ENCODE results near the gene IGF2R. TPM values are rescaled to one million over a fixed set of nuclear protein-coding genes. Genes with fewer than 3 reads are reported as not detected.

IGF2R gene
- total and polyA plus RNA-seq, 8 donors = 56.5 to 153 (median 60.4) TPM

DNA sequence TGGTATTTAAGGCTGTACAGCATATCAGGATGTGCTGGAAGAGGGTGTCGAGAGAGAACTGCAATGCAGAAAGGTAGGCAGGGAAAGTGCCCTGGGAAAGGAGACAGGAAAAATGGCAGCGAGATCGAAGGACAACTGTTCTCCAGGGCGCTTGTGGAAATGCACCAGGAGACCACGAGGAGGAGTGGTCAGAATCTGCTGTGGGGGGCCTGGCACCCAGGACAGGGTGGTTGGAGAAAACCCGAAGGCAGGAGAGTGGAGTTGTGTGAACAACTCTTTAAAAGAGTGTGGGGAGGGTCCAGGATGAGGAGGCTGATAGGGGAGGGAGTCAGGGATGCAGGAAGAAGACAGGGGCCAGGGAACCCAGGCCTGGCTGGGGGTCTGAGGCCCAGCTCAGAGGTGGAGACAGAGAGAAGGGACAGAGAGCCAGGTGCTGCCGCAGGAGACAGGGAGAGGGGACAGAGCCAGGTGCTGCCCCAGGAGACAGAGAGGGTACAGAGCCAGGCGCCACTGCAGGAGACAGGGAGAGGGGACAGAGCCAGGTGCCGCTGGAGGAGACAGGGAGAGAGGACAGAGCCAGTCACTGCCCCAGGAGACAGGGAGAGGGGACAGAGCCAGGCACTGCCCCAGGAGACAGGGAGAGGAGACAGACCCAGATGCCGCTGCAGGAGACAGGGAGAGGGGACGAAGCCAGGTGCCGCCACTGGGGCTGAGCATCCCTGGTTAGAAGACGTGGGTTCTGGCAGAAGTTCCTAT, 162.0 kb downstream of the IGF2R start:
- H3K27ac ChIP-seq = no peak overlapping the region
- ATAC-seq (no peak), DNase-seq (no peak)
- no peaks in the 10 kb centered on the region for H3K36me3 ChIP-seq
- no peaks in the 10 kb centered on the region for H3K27me3 ChIP-seq
- intact Hi-C loops (cut with DNase I) = loop anchor here in 1 of 2 donors (10.0 kb wide), 1 partner anchor 324 kb away; no protein-coding TSS in a partner anchor
- TF ChIP-seq, protein P1, sequence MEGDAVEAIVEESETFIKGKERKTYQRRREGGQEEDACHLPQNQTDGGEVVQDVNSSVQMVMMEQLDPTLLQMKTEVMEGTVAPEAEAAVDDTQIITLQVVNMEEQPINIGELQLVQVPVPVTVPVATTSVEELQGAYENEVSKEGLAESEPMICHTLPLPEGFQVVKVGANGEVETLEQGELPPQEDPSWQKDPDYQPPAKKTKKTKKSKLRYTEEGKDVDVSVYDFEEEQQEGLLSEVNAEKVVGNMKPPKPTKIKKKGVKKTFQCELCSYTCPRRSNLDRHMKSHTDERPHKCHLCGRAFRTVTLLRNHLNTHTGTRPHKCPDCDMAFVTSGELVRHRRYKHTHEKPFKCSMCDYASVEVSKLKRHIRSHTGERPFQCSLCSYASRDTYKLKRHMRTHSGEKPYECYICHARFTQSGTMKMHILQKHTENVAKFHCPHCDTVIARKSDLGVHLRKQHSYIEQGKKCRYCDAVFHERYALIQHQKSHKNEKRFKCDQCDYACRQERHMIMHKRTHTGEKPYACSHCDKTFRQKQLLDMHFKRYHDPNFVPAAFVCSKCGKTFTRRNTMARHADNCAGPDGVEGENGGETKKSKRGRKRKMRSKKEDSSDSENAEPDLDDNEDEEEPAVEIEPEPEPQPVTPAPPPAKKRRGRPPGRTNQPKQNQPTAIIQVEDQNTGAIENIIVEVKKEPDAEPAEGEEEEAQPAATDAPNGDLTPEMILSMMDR (IDR thresholded peaks at IDR 0.05) = no peak
- no peaks in the 10 kb centered on the region for H3K4me1 ChIP-seq
- no peaks in the 10 kb centered on the region for H3K9me3 ChIP-seq
- no peak overlapping the region for H3K4me3 ChIP-seq

DNA sequence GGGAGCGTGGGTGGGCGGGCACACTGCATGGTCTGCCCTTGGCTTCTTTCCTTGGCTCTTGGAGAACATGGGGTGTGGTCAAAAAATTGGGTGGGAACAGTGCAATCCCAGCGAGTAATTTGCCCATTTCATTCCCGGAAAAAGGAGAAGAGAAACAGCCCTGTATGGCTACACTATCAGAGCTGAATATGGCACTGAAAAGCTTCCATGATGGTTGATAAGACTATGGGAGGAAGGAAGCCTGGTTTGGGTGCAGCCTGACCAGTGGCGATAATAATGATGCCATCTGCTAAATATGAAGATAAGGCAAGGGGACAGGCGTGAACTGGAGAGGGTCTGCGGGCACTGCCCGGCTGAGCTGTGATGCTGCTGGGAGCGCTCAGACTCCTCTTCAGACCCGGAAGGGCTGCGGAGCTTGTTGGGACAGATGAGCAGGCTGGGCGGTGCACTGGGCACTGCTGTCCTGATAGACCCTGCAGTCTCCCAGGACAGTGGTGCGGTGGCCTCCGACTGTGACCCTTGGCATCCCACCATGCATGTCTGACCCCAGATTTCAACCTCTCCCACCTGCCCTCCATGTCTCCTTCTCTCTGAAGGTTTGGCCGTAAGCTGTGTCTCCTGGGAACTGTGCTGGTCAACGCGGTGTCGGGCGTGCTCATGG, 162.9 kb downstream of the IGF2R start:
- Histone ChIP-seq H3K36me3 (no peaks in the 10 kb centered on the region), H3K27me3 (no peaks in the 10 kb centered on the region), H3K9me3 (no peaks in the 10 kb centered on the region), H3K4me3 (no peak overlapping the region), H3K4me1 (no peaks in the 10 kb centered on the region), H3K27ac (no peak overlapping the region)
- TF ChIP-seq, protein P1 (IDR thresholded peaks at IDR 0.05) = no peak
- ATAC-seq (no peak), DNase-seq (no peak)
- intact Hi-C loops (cut with DNase I) = loop anchor here in 1 of 2 donors (10.0 kb wide), 1 partner anchor 323 kb away; no protein-coding TSS in a partner anchor

DNA sequence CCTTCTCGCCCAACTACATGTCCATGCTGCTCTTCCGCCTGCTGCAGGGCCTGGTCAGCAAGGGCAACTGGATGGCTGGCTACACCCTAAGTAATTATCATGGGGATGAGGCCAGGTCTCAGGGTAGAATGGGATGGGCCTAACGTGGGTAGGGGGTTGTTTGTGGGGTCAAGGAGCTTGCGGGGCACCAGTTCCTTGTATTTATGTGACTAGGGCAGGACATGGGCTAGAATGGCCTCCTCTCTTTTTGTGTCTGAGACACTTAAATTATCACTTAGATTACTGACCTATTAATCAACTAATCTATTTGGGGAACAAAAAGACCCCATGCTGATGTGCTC, 163.4 kb downstream of the IGF2R start:
- no peaks in the 10 kb centered on the region for H3K9me3 ChIP-seq
- H3K27me3 ChIP-seq = no peaks in the 10 kb centered on the region
- TF ChIP-seq, protein P1 (IDR thresholded peaks at IDR 0.05) = no peak
- H3K4me3 ChIP-seq = no peak overlapping the region
- DNase-seq (no peak), ATAC-seq (no peak)
- no peaks in the 10 kb centered on the region for H3K4me1 ChIP-seq
- no peaks in the 10 kb centered on the region for H3K36me3 ChIP-seq
- no peak overlapping the region for H3K27ac ChIP-seq
- intact Hi-C loops (cut with DNase I) = loop anchor here in 1 of 2 donors (10.0 kb wide), 1 partner anchor 323 kb away; no protein-coding TSS in a partner anchor

DNA sequence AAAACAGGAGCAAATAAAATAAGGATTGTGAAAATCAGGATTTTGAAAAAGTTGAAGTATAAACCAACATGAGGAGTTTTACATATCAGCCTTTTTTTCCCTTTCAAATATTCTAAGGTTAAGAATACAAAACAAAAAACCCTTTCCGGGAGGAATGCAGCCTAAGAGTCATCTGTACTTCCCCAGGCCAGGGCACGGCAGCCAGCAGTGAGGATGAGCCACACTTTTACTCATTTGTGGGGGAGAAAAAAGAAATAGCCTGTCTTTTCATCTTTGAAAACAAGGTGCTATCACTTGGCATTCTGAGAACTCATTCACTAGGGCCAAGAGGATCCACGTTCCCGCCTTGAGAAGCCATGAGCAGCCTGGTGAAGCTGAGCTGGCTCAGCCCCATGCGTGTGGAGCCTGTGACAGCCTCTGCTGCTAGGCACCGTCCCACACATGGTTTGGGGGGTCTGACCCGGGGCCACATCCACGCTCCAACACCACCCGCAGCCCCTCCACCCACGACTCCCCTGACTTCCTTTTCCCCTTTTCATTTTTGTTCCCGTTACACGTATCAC, 164.0 kb downstream of the IGF2R start:
- DNase-seq = no peak
- Histone ChIP-seq H3K36me3 (no peaks in the 10 kb centered on the region), H3K4me3 (no peak overlapping the region), H3K4me1 (no peaks in the 10 kb centered on the region), H3K9me3 (no peaks in the 10 kb centered on the region), H3K27ac (no peak overlapping the region), H3K27me3 (no peaks in the 10 kb centered on the region)
- ATAC-seq = peak; percentile 17
- intact Hi-C loops (cut with DNase I) = loop anchor here in 1 of 2 donors (10.0 kb wide), 1 partner anchor 322 kb away; no protein-coding TSS in a partner anchor
- TF ChIP-seq, protein P1 (IDR thresholded peaks at IDR 0.05) = no peak
